A673 (cell line): ENCODE measurements around the gene DLG5. TPM values are rescaled to one million over a fixed set of nuclear protein-coding genes. Genes with fewer than 3 reads are reported as not detected.

ENCODE experiments used
- BruUV-seq: library from RNA; stranded (reverse); fragments of 400-500 nt; replicated peaks from 2 replicates; lab custom pipeline; 2021; lab: Mats Ljungman, UMichigan
- CTCF ChIA-PET: fragments of 300-600 bp; sonication (Branson Sonifier 250); formaldehyde crosslinking; loops from one replicate; lab custom pipeline; 2022; ENCODE audit warnings: antibody characterized with exemption; lab: Charles Lee
- POLR2A ChIA-PET: fragments of 300-600 bp; sonication (Branson Sonifier 250); formaldehyde crosslinking; loops from one replicate; lab custom pipeline; 2022; ENCODE audit warnings: antibody characterized with exemption; ENCODE audit not compliant: low non-redundant PET; lab: Charles Lee
- DNase-seq: peaks from one replicate; pipeline ENCODE4 v3.0.0-alpha.2; 2015; ENCODE audit warnings: low spot score
- H3K27ac ChIP-seq: fragments of 200-600 bp; sonication (generic); 2 replicates; pipeline ENCODE4 v1.5.1; 2016; ENCODE audit warnings: mixed run types, low read depth, mild to moderate bottlenecking, mixed read lengths, antibody characterized with exemption, low read length; ENCODE audit not compliant: poor library complexity, severe bottlenecking
- H3K27me3 ChIP-seq: fragments of 200-600 bp; sonication (generic); replicated peaks from 2 replicates; pipeline ENCODE4 v1.6.1; 2017; ENCODE audit warnings: mixed run types, low read depth, mild to moderate bottlenecking, mixed read lengths, antibody characterized with exemption, low read length; ENCODE audit not compliant: insufficient read depth, poor library complexity
- H3K36me3 ChIP-seq: fragments of 200-600 bp; sonication (generic); 2 replicates; pipeline ENCODE4 v1.6.1; 2016; ENCODE audit warnings: mixed run types, mild to moderate bottlenecking, mixed read lengths, antibody characterized with exemption, low read length; ENCODE audit not compliant: insufficient read depth, poor library complexity, severe bottlenecking
- H3K4me1 ChIP-seq: fragments of 200-600 bp; sonication (generic); 2 replicates; pipeline ENCODE4 v1.6.1; 2017; ENCODE audit warnings: mixed run types, mild to moderate bottlenecking, mixed read lengths, antibody characterized with exemption, low read length; ENCODE audit not compliant: insufficient read depth, poor library complexity, severe bottlenecking
- H3K4me3 ChIP-seq: fragments of 200-600 bp; sonication (generic); 2 replicates; pipeline ENCODE4 v1.5.1; 2016; ENCODE audit warnings: low read depth, mixed run types, mild to moderate bottlenecking, mixed read lengths, low read length; ENCODE audit not compliant: poor library complexity, severe bottlenecking
- H3K9me3 ChIP-seq: fragments of 200-600 bp; sonication (generic); 2 replicates; pipeline ENCODE4 v1.6.1; 2016; ENCODE audit warnings: mixed run types, low read depth, mild to moderate bottlenecking, mixed read lengths, antibody characterized with exemption, low read length; ENCODE audit not compliant: poor library complexity, severe bottlenecking
- EZH2 ChIP-seq: fragments of 200-600 bp; sonication (generic); IDR thresholded peaks from 2 replicates; pipeline ENCODE4 v1.6.1; 2017; ENCODE audit warnings: borderline replicate concordance, low read depth, mild to moderate bottlenecking, mixed read lengths, antibody characterized with exemption, low read length; ENCODE audit not compliant: poor library complexity, severe bottlenecking
- intact Hi-C: fragments of 100-400 bp; cut with micrococcal nuclease; formaldehyde crosslinking; loops from one replicate; pipeline ENCODE4 v1.10.0; 2022; ENCODE audit not compliant: unreplicated experiment
- total RNA-seq: library from RNA; stranded (reverse); gene quantifications from 2 replicates; pipeline ENCODE4 v1.2.3, GENCODE V29; 2021
- TF ChIP-seq, protein P1 (sequence below): fragments of 300-800, 200-600 bp; sonication (generic); conservative IDR thresholded peaks from 2 replicates; pipeline ENCODE4 v1.5.1; 2017; ENCODE audit warnings: low read depth, mild to moderate bottlenecking, antibody characterized with exemption, low read length, moderate library complexity, mixed read lengths

Gene DLG5
- total RNA-seq, 1 experiment from 2014 or later: 44.0 TPM

DNA sequence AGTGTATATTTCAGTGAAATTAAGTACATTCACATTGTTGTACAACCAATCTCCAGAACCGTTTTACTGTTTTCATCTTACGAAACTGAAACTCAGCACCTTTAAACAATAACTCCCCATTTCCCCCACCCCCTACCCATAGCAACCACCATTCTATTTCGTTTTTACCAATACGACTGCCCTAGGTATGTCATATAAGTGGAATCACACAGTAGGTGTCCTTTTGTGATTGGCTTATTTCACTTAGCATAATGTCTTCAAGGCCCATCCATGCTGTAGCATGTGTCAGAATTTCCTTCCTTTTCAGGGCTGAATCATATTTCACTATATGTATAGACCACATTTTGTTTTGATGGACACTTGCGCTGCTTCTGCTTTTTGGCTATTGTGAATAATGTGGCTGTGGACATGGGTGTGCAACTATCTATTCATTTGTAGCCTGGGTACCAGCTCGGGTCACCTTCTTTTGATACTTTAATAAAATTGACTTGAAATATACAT is 34.3 kb upstream of the DLG5 start:
- CTCF ChIA-PET: no interaction called here
- no TSS peak for BruUV-seq
- H3K27ac ChIP-seq: no peak overlapping the region
- POLR2A ChIA-PET: no interaction called here
- no peaks in the 10 kb centered on the region for H3K9me3 ChIP-seq
- TF ChIP-seq, protein P1, sequence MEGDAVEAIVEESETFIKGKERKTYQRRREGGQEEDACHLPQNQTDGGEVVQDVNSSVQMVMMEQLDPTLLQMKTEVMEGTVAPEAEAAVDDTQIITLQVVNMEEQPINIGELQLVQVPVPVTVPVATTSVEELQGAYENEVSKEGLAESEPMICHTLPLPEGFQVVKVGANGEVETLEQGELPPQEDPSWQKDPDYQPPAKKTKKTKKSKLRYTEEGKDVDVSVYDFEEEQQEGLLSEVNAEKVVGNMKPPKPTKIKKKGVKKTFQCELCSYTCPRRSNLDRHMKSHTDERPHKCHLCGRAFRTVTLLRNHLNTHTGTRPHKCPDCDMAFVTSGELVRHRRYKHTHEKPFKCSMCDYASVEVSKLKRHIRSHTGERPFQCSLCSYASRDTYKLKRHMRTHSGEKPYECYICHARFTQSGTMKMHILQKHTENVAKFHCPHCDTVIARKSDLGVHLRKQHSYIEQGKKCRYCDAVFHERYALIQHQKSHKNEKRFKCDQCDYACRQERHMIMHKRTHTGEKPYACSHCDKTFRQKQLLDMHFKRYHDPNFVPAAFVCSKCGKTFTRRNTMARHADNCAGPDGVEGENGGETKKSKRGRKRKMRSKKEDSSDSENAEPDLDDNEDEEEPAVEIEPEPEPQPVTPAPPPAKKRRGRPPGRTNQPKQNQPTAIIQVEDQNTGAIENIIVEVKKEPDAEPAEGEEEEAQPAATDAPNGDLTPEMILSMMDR: no peak
- no peak for TF ChIP-seq EZH2
- intact Hi-C loops: no loop called here
- no peaks in the 10 kb centered on the region for H3K36me3 ChIP-seq
- no peak overlapping the region for H3K4me3 ChIP-seq
- no peaks in the 10 kb centered on the region for H3K4me1 ChIP-seq
- no peaks in the 10 kb centered on the region for H3K27me3 ChIP-seq
- DNase-seq: no peak

DNA sequence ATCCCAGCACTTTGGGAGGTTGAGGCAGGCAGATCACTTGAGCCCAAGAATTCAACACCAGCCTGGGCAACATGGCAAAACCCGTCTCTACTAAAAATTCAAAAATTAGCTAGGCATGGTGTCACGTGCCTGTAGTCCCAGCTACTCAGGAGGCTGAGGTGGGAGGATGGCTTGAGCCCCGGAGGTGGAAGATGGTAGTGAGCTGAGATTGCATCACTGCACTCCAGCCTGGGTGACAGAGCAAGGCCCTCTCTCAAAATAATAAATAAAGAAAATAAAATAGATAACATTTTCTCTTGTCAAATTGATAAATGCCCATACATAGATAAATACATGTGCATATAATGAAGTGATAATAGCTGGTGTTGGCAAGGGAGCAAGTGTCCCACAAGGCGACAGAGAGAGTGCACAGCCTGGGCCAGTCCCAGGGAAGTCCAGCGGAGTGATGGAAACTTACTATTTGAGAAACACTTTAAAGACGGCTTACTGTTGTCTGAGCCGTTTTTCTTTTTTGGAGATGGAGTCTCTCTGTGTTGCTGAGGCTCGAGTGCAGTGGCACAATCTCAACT is 33.4 kb upstream of the DLG5 start:
- no peaks in the 10 kb centered on the region for H3K36me3 ChIP-seq
- POLR2A ChIA-PET: no interaction called here
- no peak overlapping the region for H3K4me3 ChIP-seq
- TF ChIP-seq, protein P1: no peak
- no peak for TF ChIP-seq EZH2
- BruUV-seq: no TSS peak
- no peaks in the 10 kb centered on the region for H3K4me1 ChIP-seq
- intact Hi-C loops: no loop called here
- DNase-seq: no peak
- no peaks in the 10 kb centered on the region for H3K9me3 ChIP-seq
- no peaks in the 10 kb centered on the region for H3K27me3 ChIP-seq
- H3K27ac ChIP-seq: no peak overlapping the region
- CTCF ChIA-PET: no interaction called here

DNA sequence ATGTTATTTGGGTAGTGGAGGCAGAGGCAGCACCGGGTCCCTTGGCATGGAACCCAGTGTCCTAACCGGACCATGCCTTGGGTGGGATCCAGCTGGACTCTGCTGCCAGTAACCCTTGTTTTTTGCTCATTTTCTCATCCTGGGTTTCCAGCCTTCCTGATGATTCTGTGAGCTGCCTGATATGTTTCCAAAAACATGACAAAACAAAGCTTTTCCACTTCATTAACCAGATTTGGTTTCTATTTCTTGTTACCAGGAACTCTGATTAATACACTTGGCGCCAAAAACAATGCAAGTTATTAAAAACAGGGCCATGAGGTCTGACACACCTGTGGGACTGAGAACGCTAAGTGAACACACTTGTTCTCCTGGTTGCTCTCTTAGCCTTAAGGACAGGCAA is 32.8 kb upstream of the DLG5 start:
- intact Hi-C loops: no loop called here
- Histone ChIP-seq H3K9me3 (no peaks in the 10 kb centered on the region), H3K4me1 (no peaks in the 10 kb centered on the region), H3K36me3 (no peaks in the 10 kb centered on the region), H3K27ac (no peak overlapping the region), H3K27me3 (no peaks in the 10 kb centered on the region), H3K4me3 (no peak overlapping the region)
- POLR2A ChIA-PET: no interaction called here
- no peak for DNase-seq
- BruUV-seq: no TSS peak
- no peak for TF ChIP-seq EZH2
- TF ChIP-seq, protein P1: no peak
- CTCF ChIA-PET: no interaction called here
